Measurements from ENCODE around the gene PLEK.
"Not testable (repeated sequence)": the region's sequence is repeated elsewhere in the genome, so short reads cannot be mapped to it uniquely, and the experiment has no call there.

Gene PLEK

GRCh38 chr2:68356599-68357239, 8.4 kb upstream of the PLEK start:
- no peak for FAIRE-seq

- no peak for FAIRE-seq
These were observed 7.3 kb upstream of the PLEK start for GRCh38 chr2:68357605-68358337.

GRCh38 chr2:68359889-68360288, 5.2 kb upstream of the PLEK start:
- no peak for FAIRE-seq

GRCh38 chr2:68362069-68362468, 3.0 kb upstream of the PLEK start:
- no peak for FAIRE-seq

GRCh38 chr2:68362749-68363148, 2.3 kb upstream of the PLEK start:
- no peak for FAIRE-seq

GRCh38 chr2:68363721-68364120, 1.4 kb upstream of the PLEK start:
- FAIRE-seq = no peak

GRCh38 chr2:68366083-68366560, 1.0 kb downstream of the PLEK start:
- FAIRE-seq = no peak

GRCh38 chr2:68367953-68368653, 3.0 kb downstream of the PLEK start:
- no peak for FAIRE-seq

- no peak for FAIRE-seq
These were observed 3.7 kb downstream of the PLEK start for GRCh38 chr2:68368654-68369336.

GRCh38 chr2:68369337-68369734, 4.3 kb downstream of the PLEK start:
- no peak for FAIRE-seq

- FAIRE-seq = no peak
These were observed 6.1 kb downstream of the PLEK start for GRCh38 chr2:68371138-68371537.

- FAIRE-seq = no peak
These were observed 6.5 kb downstream of the PLEK start for GRCh38 chr2:68371581-68371980.

GRCh38 chr2:68372485-68372884, 7.4 kb downstream of the PLEK start:
- no peak for FAIRE-seq

GRCh38 chr2:68374184-68374583, 9.1 kb downstream of the PLEK start:
- no peak for FAIRE-seq

GRCh38 chr2:68375582-68375981, 10.5 kb downstream of the PLEK start:
- FAIRE-seq = no peak

GRCh38 chr2:68377137-68377780, 12.2 kb downstream of the PLEK start:
- no peak for FAIRE-seq

- FAIRE-seq = not testable (repeated sequence)
These were observed 13.7 kb downstream of the PLEK start for GRCh38 chr2:68378779-68379178.

- FAIRE-seq = no peak
These were observed 14.2 kb downstream of the PLEK start for GRCh38 chr2:68379184-68379708.

- no peak for FAIRE-seq
These were observed 18.7 kb downstream of the PLEK start for GRCh38 chr2:68383778-68384177.

GRCh38 chr2:68384485-68385107, 19.5 kb downstream of the PLEK start:
- no peak for FAIRE-seq

GRCh38 chr2:68385220-68385906, 20.3 kb downstream of the PLEK start:
- no peak for FAIRE-seq
